Activated CD4-positive, alpha-beta memory T cell treated with anti-CD3 and anti-CD28 coated beads, Interleukin-2, amount 10 ng/mL, durations not matched to agents 7 days and 5 days (primary cell): Measurements from ENCODE around the gene AIFM3. TPM values are rescaled to one million over a fixed set of nuclear protein-coding genes. Genes with fewer than 3 reads are reported as not detected.
"Not testable (repeated sequence)": the region's sequence is repeated elsewhere in the genome, so short reads cannot be mapped to it uniquely, and the experiment has no call there.

ENCODE experiments used
- CTCF ChIA-PET: fragments of 350-600 bp; sonication (Branson Sonifier 250); formaldehyde crosslinking; loops from one replicate; lab custom pipeline; 2021; ENCODE audit warnings: antibody characterized with exemption, inconsistent platforms; lab: Charles Lee
- POLR2A ChIA-PET: fragments of 350-600 bp; sonication (Branson Sonifier 250); formaldehyde crosslinking; loops from one replicate; lab custom pipeline; 2021; ENCODE audit warnings: antibody characterized with exemption; lab: Charles Lee
- DNase-seq: peaks from one replicate; pipeline ENCODE4 v3.0.0-alpha.2; 2020
- H3K27ac Mint-ChIP-seq: one replicate; pipeline ENCODE4 v1.8.0; 2021; ENCODE audit warnings: mild to moderate bottlenecking, mixed read lengths
- H3K27me3 Mint-ChIP-seq: one replicate; pipeline ENCODE4 v1.8.0; 2021; ENCODE audit warnings: mixed read lengths
- H3K36me3 Mint-ChIP-seq: one replicate; pipeline ENCODE4 v1.8.0; 2021; ENCODE audit warnings: low read depth, mixed read lengths
- H3K4me1 Mint-ChIP-seq: one replicate; pipeline ENCODE4 v1.8.0; 2021; ENCODE audit warnings: mixed read lengths
- H3K4me3 Mint-ChIP-seq: one replicate; pipeline ENCODE4 v1.8.0; 2021; ENCODE audit warnings: mild to moderate bottlenecking, mixed read lengths
- H3K9me3 Mint-ChIP-seq: one replicate; pipeline ENCODE4 v1.8.0; 2021; ENCODE audit warnings: mixed read lengths
- total RNA-seq, 2 experiments: library from RNA; stranded (reverse); gene quantifications; one replicate each; pipeline ENCODE4 v1.2.3, GENCODE V29; 2021

AIFM3 gene, protein sequence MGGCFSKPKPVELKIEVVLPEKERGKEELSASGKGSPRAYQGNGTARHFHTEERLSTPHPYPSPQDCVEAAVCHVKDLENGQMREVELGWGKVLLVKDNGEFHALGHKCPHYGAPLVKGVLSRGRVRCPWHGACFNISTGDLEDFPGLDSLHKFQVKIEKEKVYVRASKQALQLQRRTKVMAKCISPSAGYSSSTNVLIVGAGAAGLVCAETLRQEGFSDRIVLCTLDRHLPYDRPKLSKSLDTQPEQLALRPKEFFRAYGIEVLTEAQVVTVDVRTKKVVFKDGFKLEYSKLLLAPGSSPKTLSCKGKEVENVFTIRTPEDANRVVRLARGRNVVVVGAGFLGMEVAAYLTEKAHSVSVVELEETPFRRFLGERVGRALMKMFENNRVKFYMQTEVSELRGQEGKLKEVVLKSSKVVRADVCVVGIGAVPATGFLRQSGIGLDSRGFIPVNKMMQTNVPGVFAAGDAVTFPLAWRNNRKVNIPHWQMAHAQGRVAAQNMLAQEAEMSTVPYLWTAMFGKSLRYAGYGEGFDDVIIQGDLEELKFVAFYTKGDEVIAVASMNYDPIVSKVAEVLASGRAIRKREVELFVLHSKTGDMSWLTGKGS
- total RNA-seq: under 1 TPM; 0.23 to 0.58 TPM

DNA sequence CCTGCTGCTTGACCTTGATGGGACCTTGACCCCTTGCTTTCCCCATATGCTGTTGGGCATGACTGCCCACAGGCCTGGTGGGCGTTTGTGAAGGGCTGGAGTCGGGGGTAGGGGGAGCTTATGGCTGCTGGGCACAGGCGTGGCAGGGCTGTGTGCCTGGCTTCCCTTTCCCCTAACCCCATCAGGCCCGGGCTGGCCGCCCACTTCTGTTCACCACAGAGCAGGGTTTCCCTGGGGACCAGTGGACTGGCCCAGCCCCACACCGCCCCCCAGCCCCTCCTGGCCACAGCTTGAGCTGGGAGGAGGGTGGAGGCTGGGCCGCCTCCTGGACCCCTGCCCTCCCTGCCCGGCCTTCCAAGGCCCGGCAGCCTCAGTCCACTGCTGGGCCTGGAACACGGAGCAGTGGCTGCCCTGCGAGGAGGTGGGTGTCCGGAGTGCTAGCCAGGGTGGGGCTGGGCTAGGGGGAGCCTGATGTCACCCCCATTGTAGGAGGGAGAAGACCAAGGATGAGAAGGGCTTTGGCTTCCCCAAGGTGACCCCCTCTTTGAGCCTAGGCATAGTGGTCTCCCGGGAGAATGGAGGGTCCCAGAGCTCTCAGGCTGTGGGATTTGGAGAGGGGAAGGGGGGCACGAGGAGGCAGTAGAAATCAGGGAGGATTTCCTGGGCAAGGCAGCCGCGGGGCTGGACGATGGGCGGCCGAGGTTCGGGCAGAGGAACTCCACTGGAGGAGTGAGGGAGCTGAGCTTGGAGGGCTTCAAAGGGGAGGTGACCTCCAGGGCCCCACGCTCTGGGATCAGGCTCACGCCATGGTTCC is at the start of gene AIFM3:
Gene AIFM3, plus strand, starts transcription at position 373 of the 814 bp plus-strand sequence. CDS start 690 bp downstream, outside the sequence.
- Mint-ChIP-seq H3K9me3 (no peaks in the 10 kb centered on the region), H3K4me1 (peaks cover 5% of the 10 kb centered on the region), H3K36me3 (no peaks in the 10 kb centered on the region), H3K4me3 (no peak within 1 kb of the TSS), H3K27ac (no peak within 1 kb of the TSS), H3K27me3 (peaks cover 17% of the 10 kb centered on the region)
- no peak for DNase-seq
- ChIA-PET CTCF (no interaction called here), POLR2A (no interaction called here)

DNA sequence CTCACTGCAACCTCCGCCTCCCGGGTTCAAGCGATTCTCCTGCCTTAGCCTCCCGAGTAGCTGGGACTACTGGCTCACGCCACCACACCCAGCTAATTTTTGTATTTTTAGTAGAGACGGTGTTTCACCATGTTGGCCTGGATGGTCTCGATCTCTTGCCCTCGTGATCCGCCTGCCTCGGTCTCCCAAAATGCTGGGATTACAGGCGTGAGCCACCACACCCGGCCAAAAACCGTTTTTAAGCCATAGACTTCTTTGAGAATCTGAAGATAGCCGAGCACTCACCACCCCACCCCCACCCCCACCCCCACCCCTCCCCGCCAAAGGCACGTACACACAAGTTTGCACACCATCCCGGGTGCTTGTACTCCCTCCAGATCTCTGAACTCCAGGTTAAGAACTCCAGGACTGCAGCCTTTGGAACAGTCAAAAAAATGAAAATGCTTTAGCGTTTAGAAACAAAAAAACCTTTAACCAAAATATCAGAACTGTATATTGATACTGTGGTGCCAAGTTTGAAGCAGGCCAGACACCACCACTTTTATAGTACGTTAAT is 48.3 kb upstream of the AIFM3 start:
- DNase-seq: no peak
- peaks cover 38% of the 10 kb centered on the region for H3K36me3 Mint-ChIP-seq
- CTCF ChIA-PET: interaction anchor here (0.7 kb wide), 2 partner anchors 69 to 125 kb away, joined by 3 read pairs; no protein-coding TSS in a partner anchor
- H3K9me3 Mint-ChIP-seq: no peaks in the 10 kb centered on the region
- POLR2A ChIA-PET: interaction anchor here (2.3 kb wide), 1 partner anchor 83 kb away, joined by 13 read pairs; the partner anchor contains the start of gene THAP7
- peak overlapping the region; percentile 99 for H3K4me3 Mint-ChIP-seq
- H3K4me1 Mint-ChIP-seq: peaks cover 40% of the 10 kb centered on the region
- H3K27me3 Mint-ChIP-seq: peaks cover 2% of the 10 kb centered on the region
- peak overlapping the region; percentile 89 for H3K27ac Mint-ChIP-seq

DNA sequence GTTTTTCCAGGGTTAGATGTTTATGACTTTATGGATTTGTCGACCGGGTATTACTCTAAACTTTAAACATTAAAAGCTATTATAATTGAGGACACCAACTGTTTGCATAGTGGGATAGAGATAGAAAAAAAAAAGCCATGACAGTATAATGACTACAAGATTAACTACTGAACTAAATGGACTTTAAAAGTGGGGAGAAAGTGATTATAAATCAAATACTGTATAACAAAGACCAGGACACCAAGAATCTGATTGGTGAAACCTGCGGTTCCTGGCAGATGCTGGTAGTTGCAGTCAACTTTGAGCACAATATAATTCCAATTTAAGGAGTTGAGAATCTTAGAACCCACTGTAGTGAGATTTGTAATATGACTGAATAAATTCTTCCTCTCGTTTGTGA is 47.3 kb upstream of the AIFM3 start:
- POLR2A ChIA-PET: no interaction called here

DNA sequence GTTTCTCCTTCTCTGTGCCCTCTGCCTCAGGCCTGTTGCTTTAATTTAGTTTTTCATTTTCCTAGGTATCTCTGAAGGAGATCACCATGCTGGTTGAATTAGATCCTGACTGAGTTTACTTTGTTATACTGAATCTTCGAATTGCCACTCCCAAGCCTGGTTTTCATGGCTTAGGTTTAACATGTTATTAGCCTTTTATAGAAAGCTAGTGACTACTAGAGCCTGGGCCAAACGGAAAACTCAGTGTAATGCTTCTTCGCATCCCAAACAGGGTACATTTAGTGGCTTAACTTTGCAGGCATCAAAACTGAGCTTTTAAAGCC is 46.2 kb upstream of the AIFM3 start:
- peak overlapping the region; percentile 99 for H3K4me3 Mint-ChIP-seq
- CTCF ChIA-PET: interaction anchor here (0.6 to 1.2 kb wide), 4 partner anchors 37 to 170 kb away, joined by 3 to 4 read pairs (median 3); partner anchors contain the start of genes PI4KA and SNAP29
- H3K4me1 Mint-ChIP-seq: peaks cover 49% of the 10 kb centered on the region
- H3K27me3 Mint-ChIP-seq: no peaks in the 10 kb centered on the region
- peak overlapping the region; percentile 50 for H3K27ac Mint-ChIP-seq
- no peak for DNase-seq
- H3K9me3 Mint-ChIP-seq: no peaks in the 10 kb centered on the region
- POLR2A ChIA-PET: interaction anchor here (0.6 to 1.6 kb wide), 4 partner anchors 17 to 86 kb away, joined by 3 to 4 read pairs (median 3); partner anchors contain the start of gene SNAP29
- peaks cover 50% of the 10 kb centered on the region for H3K36me3 Mint-ChIP-seq

More for the DNA sequence above, 47.3 kb upstream of the AIFM3 start:
- Mint-ChIP-seq H3K4me1 (peaks cover 43% of the 10 kb centered on the region), H3K27me3 (no peaks in the 10 kb centered on the region), H3K27ac (no peak overlapping the region), H3K36me3 (peaks cover 44% of the 10 kb centered on the region), H3K4me3 (peak overlapping the region; percentile 99), H3K9me3 (no peaks in the 10 kb centered on the region)
- no peak for DNase-seq
- CTCF ChIA-PET: interaction anchor here (0.7 kb wide), 1 partner anchor 11 kb away, joined by 3 read pairs; no protein-coding TSS in a partner anchor

DNA sequence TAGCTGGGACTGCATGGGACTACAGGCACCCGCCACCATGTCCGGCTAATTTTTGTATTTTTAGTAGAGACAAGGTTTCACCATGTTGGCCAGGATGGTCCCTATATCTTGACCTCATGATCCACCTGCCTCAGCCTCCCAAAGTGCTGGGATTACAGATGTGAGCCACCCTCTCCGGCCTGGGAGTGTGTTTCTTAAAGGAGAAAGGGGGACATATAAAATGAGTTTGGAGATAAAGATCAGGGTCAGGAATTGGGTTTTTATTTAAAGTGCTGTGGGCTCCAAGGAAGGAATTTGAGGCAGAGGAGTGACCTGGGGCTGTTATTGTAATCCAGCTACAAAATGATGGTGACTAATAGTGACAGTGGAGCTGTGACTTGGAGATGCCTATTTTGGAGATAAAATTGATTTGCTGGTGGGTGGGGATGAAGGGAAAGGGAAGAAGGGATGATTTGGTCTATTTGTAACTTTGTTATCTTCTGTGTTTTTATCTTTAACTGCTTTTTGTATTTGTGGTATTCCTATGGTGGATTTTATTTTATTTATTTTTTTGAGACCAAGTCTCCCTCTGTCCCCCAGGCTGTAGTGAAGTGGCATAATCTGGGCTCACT is 44.8 kb upstream of the AIFM3 start:
- Mint-ChIP-seq H3K27me3 (no peaks in the 10 kb centered on the region), H3K36me3 (peaks cover 58% of the 10 kb centered on the region), H3K4me1 (peaks cover 49% of the 10 kb centered on the region), H3K27ac (no peak overlapping the region), H3K4me3 (no peak overlapping the region), H3K9me3 (no peaks in the 10 kb centered on the region)
- DNase-seq: no peak
- CTCF ChIA-PET: interaction anchor here (0.7 to 1.2 kb wide), 2 partner anchors 118 to 138 kb away, joined by 3 read pairs; no protein-coding TSS in a partner anchor
- POLR2A ChIA-PET: interaction anchor here (1.6 kb wide), 1 partner anchor 80 kb away, joined by 4 read pairs; no protein-coding TSS in a partner anchor

DNA sequence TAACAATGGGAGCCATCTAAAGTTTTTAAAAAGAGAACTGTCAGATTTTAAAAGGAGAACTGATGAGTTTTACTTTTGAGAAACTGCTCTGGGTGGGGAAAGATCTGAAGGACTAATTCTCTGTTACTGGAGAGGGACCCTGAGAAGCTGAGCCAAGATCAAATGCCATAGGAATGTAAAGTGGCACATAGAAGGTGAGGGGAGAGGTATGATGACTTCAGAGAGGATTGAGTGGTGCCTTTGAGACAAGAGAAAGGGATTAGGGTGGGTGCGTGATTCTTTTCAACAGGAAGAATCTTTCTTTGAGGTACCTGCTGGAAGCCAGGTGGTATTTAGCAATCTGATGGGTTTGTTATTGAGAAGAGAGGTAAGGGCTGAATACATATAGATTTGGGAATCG is 40.8 kb upstream of the AIFM3 start:
- ChIA-PET CTCF (interaction anchor here (1.7 kb wide), 1 partner anchor 9 kb away, joined by 4 read pairs; no protein-coding TSS in a partner anchor), POLR2A (interaction anchor here (1.4 kb wide), 1 partner anchor 9 kb away, joined by 4 read pairs; no protein-coding TSS in a partner anchor)
- no peak overlapping the region for H3K4me3 Mint-ChIP-seq
- H3K36me3 Mint-ChIP-seq: peaks cover 38% of the 10 kb centered on the region
- no peaks in the 10 kb centered on the region for H3K27me3 Mint-ChIP-seq
- no peaks in the 10 kb centered on the region for H3K9me3 Mint-ChIP-seq
- DNase-seq: no peak
- H3K4me1 Mint-ChIP-seq: peaks cover 38% of the 10 kb centered on the region
- no peak overlapping the region for H3K27ac Mint-ChIP-seq

DNA sequence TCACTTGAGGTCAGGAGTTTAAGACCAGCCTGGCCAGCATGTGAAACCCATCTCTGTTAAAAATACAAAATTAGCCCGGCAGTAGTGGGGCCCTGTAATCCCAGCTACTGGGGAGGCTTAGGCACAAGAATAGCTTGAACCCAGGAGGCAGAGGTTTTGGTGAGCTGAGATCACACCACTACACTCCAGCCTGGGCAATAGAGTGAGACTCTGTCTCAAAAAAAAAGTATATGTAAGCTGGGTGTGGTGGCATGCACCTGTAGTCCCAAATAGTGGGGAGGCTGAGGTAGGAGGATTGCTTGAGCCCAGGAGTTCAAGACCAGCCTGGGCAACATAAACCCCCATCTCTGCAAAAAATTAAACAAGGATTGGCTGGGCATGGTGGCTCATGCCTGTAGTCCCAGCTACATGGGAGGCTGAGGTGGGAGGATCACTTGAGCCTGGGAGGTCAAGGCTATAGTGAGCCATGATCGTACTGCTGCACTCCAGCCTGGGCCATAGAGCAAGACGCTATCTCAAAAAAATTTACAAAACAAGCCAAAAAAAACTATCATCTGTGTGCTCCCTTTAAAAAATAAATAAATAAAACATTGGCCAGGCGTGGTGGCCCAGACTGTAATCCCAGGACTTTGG is 39.0 kb upstream of the AIFM3 start:
- no peaks in the 10 kb centered on the region for H3K9me3 Mint-ChIP-seq
- ChIA-PET POLR2A (no interaction called here), CTCF (interaction anchor here (0.7 kb wide), 1 partner anchor 11 kb away, joined by 3 read pairs; the partner anchor contains the start of gene CRKL)
- H3K36me3 Mint-ChIP-seq: peaks cover 30% of the 10 kb centered on the region
- no peak overlapping the region for H3K27ac Mint-ChIP-seq
- no peak for DNase-seq
- H3K27me3 Mint-ChIP-seq: no peaks in the 10 kb centered on the region
- H3K4me3 Mint-ChIP-seq: no peak overlapping the region
- H3K4me1 Mint-ChIP-seq: peaks cover 27% of the 10 kb centered on the region

DNA sequence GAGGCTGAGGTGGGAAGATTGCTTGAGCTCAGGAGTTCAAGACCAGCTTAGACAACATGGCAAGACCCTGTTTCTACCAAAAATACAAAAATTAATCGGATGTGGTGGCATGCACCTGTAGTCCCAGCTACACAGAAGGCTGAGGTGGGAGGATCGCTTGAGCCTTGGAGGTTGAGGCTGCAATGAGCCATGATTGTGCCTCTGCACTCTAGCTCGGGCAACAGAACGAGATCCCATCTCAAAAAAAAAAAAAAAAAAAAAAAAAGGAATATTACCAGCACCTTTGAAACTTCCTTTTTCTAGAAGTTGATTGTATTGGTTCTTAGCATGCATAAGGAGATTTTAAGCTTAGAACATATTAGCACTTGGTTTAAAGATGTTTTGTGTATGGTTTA is 38.5 kb upstream of the AIFM3 start:
- H3K9me3 Mint-ChIP-seq: no peaks in the 10 kb centered on the region

DNA sequence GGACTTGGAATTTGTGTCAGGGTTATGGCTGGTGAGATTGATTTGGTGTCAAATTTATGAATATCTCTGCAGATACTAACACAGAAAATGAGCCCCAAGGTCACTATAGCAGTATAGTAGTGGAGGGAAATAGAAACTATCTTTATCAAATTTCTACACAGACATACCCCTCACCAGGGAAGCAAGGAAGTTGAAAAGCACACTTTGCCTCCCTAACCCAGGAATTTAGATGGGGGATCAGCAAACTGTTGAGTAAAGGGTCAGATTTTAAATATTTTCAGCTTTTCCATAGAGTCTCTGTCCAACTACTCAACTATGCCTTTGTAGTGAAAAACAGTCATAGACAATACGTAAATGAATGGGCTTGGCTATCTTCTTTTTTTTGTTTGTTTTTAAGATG is 37.1 kb upstream of the AIFM3 start:
- CTCF ChIA-PET: no interaction called here

More for the DNA sequence above, 38.5 kb upstream of the AIFM3 start:
- ChIA-PET POLR2A (no interaction called here), CTCF (interaction anchor here (0.7 kb wide), 1 partner anchor 11 kb away, joined by 3 read pairs; the partner anchor contains the start of gene CRKL)
- H3K36me3 Mint-ChIP-seq: peaks cover 30% of the 10 kb centered on the region
- H3K27ac Mint-ChIP-seq: no peak overlapping the region
- H3K4me3 Mint-ChIP-seq: no peak overlapping the region
- no peaks in the 10 kb centered on the region for H3K27me3 Mint-ChIP-seq
- H3K4me1 Mint-ChIP-seq: peaks cover 27% of the 10 kb centered on the region
- DNase-seq: no peak

DNA sequence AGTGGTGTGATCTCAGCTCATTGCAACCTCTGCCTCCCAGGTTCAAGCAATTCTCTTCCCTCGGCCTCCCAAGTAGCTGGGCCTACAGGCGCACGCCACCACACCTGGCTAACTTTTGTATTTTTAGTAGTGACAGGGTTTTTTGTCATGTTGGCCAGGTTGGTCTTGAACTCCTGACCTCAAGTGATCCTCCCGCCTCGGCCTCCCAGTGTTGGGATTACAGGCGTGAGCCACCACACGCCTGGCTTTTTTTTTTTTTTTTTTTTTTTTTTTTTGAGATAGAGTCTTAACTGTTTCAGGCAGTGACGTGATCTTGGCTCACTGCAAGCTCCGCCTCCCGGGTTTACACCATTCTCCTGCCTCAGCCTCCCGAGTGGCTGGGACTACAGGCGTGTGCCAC is 36.6 kb upstream of the AIFM3 start:
- DNase-seq, H3K4me3 Mint-ChIP-seq, POLR2A ChIA-PET, H3K27me3 Mint-ChIP-seq, H3K9me3 Mint-ChIP-seq, H3K27ac Mint-ChIP-seq: not testable (repeated sequence)
- Mint-ChIP-seq H3K4me1 (peaks cover 19% of the 10 kb centered on the region), H3K36me3 (peaks cover 39% of the 10 kb centered on the region)
- CTCF ChIA-PET: interaction anchor here (0.7 kb wide), 1 partner anchor 773 kb away, joined by 4 read pairs; no protein-coding TSS in a partner anchor

More for the DNA sequence above, 37.1 kb upstream of the AIFM3 start:
- Mint-ChIP-seq H3K27me3 (no peaks in the 10 kb centered on the region), H3K4me1 (peaks cover 22% of the 10 kb centered on the region), H3K9me3 (no peaks in the 10 kb centered on the region), H3K36me3 (peaks cover 35% of the 10 kb centered on the region), H3K4me3 (no peak overlapping the region), H3K27ac (no peak overlapping the region)
- POLR2A ChIA-PET: no interaction called here
- DNase-seq: no peak

DNA sequence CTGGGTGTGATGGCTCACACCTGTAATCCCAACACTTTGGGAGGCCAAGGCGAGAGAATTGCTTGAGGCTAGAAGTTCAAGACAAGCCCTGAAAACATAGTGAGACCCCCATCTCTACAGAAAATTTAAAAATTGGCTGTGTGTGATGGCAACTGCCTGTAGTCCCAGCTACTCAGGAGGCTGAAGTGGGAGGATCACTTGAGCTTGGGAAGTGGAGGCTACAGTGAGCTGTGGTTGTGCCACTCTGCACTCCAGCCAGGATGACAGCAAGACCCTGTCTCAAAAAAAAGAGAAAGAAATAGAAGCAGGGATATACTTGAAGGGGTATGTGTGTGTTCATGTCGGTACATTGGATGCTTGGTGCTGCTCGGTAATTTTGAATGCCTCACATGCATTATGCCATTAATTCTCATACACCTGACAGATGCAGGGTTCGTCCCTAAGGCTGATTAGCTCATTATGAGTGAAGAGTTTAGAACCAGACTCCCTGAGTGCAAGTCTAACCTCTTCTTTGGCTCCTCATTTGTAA is 35.9 kb upstream of the AIFM3 start:
- H3K27me3 Mint-ChIP-seq: no peaks in the 10 kb centered on the region
- CTCF ChIA-PET: interaction anchor here (0.7 kb wide), 1 partner anchor 774 kb away, joined by 4 read pairs; no protein-coding TSS in a partner anchor

More for the DNA sequence above, 35.9 kb upstream of the AIFM3 start:
- POLR2A ChIA-PET: no interaction called here
- Mint-ChIP-seq H3K9me3 (no peaks in the 10 kb centered on the region), H3K36me3 (peaks cover 36% of the 10 kb centered on the region), H3K4me1 (peaks cover 15% of the 10 kb centered on the region), H3K27ac (no peak overlapping the region), H3K4me3 (no peak overlapping the region)
- no peak for DNase-seq
